NCI-H226 (cell line): ENCODE results near the gene CHD6.

Experiments used
- DNase-seq: peaks from one replicate; pipeline ENCODE4 v3.0.0-alpha.2; 2015

Gene CHD6

DNA sequence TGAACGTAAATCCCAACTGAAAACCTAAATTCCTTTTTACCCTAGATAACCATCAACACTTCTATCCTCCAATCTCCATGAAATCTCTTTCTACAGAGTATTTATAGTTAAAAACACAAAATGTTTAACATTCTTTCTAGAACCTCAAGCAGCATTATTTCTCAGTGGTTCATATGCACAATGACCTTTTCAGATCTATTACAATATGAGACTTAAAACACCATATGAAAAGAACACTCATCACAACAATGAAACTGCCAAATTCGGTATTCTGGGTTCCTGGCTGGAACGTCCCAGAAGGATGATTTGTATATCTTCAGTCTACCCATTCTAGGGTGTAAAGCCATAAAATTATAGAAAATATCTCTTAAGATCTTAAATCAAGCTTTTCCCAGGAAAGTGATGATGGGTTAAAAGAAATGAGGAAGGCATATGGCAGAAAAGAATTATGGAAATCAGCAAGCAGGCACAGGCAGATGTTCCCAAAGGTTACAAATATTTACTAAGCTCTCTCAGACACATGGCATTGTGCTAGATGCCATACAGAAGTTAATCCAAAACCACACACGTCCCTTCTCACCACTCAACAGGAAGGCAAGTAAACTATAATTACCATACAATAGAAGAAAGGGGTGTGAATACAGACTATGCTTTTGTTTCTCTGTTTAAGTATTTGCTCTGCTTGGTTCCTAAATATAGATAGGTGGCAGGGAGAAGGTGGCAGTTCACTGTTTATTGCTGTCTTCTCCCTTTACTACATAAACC lies 118.0 kb downstream of the CHD6 start:
- no peak for DNase-seq

DNA sequence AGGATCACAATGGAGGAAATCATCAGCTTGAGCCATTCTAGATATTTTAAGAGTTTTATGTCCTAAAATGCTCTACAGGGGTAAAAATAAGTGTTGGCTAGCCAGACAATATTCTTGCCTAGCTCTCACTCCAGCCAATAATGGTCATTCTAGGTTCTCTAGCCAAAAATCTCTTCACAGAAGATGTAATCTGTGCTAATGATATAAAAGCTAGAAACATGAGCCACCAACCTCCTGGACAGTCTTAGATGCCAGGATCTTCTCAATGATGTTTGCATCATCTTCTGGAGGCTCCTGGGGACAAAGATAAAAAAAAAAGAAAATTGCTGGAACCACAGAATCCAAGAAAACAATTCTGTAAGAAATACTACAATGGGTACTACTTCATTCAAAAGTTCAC lies 119.1 kb downstream of the CHD6 start:
- no peak for DNase-seq

DNA sequence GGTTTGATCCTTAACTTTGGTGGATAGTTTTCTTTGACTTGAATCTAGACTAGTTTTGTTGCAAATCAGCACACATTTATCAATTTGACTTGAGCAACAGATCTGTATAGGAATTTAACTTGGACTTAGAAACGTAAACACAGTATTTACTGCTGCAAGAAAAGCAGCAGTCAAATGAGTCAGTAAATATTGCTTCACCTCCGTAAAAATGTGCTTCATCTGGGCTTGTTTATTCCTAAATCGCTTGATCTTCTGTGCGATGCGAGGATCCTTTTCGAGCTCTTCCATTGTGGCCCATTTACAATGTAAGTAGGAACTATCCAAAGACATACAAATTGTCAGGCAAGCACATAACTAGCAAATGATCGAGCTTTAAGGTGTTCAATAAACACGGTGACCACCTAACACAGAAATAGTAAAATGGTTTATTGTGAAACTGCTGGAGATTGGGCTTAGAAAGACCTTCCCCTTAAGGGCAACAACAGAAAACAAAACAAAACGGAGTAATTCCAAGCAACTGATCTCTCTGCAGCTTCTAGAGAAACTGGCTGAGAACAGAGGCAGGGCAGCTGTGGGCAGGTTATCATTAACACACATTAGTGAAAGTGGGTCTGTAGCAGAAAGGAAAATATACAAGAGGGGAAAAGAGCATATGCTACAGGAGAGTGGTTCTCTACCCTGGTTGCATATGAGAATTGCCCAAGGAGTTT lies 120.8 kb downstream of the CHD6 start:
- DNase-seq: no peak

DNA sequence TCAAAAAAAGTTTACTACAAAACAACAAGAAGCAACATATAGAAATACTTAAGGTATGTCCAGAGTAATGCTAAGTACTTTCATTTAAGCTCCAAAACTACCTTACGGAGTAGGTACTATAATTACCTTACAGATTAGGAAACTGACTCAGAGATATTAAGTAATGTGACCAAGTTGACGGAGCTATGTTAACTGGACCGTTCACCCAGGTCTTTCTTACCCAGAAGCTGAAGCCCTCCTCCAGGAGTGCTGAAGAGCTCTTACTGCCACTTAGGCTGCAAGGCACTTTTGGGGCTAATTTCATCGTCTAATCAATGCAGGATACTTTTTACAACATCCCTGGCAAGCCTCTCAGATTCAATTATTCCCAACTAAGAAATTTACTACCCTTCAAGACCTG lies 123.7 kb downstream of the CHD6 start:
- no peak for DNase-seq

DNA sequence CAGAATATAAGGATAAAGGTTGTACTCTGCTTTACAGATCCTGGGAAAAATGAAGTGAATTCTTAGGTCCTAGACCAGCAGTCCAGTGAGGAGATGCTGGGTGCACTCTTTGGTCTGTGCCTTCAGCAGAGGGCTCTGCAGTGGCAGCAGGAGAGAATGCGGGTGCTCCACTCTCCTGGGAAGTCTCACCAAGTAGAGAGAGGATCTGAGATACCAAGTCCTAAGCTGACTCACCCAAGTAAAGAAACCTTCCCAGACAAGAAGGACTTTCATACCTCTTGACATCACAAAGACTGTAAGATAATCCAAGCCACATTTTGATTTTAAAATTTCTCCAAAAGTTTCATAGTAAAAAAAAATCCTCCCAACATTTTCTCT lies 134.6 kb downstream of the CHD6 start:
- DNase-seq: peak; percentile 35

DNA sequence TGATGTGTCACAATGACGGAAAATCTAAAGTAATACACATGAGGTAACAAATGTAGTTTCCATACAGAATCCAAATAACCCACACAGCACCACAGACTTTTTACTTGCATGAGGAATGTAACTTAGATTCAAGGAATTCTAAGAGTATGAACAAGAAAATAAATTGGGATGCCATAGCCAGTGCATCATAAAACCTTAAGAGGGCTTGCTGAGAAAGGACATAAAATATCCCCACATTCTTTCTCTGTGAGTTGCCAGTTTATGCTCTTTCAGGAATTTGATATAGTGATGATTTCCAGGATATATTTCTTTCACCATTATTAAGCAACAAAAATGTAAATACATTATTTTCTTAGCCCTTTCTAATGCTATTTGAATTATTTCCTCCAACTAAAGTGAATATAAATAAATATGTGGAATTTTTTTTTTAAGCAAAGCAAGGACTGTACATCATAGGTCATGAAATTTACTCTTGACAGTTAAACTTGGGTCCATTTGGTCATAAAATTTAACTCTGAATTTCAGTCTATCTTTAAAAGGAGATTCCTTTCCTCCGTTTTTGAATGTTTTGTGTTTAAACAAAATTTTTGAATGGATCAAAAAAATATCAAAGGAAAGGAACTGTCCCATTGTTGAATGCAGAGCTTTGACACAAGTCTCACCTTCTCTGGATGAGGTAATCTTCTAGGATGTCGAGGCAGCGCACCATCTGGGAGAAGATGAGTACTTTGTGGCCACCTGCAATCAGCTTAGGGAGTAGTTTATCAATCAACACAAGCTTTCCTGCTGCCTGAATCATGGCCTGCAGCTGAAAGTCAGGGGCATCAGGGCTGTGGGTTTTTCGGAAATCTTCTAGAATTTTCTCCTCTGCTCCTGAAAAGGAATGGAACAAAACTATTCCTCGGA lies 135.3 kb downstream of the CHD6 start:
- DNase-seq: peak; percentile 87

DNA sequence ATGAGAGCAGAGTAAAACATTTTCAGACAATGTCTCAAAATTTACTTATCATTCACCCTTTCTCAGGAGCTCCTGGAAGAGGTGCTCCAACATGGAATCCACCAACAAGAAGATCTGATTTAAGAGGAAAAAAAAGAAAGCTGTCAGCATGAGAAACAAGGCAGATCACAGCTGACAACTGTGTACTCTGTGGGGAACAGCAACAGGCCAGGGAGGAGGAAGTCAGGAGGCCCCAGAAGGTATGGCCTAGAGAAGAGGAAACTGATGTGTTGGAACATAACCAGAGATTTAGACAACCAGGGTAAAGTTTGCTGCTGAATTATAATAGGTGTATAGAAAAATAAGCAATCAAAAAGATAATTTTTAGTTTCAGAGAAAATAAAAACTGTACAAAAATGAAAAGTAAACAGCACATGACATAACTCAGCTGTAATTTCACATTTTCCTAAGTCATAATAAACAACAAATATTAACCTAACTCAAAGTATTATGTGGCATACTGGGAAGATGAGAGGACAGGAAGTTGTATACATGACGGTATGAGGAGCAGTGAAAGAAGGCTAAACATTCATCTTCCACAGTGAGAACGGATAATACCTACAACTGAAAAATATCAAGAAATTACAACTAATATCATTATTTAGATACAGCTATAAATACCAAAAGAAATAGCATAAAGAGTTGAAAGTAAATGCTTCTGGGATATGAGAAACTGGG lies 138.0 kb downstream of the CHD6 start:
- no peak for DNase-seq

DNA sequence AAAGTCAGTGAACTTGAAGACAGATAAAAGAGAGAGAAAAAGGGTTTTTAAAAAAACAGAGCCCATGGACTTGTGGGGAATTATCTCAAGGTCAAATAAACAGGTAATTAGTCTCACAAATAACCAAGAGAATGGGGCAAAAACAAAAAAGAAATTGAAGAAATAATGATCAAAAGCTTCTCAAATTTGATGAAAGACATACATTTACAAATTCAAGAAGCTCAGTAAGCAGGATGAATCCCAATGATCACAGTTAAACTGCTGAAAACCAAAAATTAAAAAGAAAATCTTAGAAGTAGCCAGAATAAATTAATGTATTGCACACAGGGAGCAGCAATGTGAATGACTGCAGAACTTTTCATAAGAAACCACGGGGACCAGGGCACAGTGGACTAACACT lies 139.1 kb downstream of the CHD6 start:
- no peak for DNase-seq

DNA sequence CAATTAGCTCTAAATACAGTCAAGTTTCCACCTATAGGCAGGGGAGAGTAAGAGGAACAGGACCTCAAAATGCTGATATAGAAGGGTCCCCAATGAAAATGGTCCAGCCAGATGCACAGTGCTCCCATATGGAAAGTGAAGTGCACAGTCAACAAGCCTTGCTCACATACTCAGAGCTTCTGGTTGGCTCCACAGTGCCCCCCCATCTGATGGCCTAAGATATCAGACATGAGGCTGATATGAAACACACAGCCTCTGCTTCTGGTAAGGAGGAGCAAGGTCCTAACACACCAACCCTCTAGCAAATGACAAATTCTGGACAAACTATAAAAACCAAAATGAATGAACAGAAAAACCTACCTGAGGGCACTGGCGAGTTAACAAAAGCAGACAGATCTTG lies 140.2 kb downstream of the CHD6 start:
- DNase-seq: no peak

DNA sequence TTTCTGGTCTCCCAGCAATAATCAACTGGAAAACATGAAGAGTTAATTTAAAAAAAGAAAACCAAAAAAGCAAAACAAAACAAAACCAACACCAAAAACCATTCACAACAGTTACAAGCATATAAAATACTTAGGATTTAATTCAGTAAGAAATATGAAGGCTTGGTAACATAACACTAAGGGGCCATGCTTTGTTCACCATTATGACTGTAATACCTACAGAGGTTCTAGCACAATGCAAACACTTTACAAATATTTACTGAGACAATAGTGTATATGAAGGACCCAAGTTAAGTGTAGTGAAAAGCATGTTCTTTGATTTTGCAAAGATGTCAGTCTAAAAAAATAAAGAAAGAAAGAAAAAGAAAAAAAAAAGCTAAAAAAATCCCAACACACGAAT lies 141.7 kb downstream of the CHD6 start:
- no peak for DNase-seq

DNA sequence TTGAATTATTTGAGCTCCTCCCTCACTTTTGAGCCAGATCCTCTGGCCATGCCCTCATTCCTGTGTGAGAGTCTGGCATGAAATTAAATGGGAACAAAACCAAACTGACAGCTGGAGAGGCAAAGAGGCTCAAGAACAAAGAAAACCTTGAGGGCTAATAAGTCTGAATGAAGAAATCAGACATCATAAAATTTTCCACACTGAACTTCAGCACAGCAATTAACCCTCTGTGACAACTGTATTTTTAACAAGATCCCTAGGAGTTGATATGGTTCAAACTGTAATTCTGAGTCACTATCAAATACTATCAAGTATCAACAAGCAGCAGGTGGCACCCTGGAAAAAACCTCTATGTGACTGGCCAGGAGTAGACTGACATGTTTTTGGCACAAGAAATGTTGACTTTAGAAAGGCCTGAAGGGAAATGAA lies 142.2 kb downstream of the CHD6 start:
- peak; percentile 55 for DNase-seq

DNA sequence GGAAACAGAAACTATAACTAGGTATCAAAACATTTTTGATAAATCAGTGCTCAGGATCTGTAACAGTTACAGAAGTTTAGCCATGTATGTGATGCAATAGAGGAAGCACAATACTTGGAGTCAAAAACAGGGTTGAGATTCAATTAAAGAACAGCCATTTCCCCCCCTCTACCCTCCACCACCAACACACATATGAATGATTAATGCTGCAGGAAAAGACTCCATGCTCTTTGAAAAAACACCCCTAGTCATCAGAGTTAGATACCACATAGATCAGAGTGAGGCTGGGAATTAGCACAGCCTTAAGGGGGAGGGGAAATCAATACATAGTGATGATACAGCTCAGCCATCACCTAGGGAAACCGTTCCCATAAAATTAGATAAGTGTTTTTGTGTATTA lies 142.7 kb downstream of the CHD6 start:
- DNase-seq: no peak

DNA sequence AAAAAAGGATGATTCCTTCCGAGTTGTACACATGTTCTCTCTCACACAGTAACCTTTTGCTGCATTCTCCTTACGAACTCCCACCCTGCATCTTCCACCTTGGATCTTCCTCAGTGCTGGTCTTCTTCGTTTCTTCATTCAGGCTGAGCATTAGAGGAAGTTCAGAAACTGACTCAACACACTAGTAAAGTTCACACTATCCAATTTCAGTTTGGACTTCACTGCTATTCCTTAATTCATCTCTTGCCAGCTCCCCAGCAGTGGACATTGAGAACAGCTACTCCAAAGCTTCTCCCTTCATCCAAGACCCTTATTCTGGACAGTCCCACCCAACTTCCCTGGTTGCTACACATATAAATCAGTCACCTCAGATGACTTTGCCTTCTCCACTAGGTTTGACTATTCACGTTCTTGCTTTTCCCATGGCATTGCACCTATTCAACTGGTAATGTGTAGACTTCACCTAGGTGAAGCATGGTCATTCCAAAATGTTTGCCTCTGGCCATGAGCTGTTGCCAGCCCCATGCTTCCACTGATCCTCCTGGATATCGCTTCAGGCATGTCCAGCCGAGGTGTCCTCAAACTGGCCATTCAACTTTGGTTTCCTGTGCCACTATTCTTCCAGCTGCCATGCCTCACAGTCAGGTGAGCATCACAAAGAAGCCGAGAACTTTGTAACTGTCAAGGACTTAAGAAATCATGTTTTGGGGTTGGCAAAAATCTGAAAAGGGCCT lies 147.6 kb downstream of the CHD6 start:
- no peak for DNase-seq

DNA sequence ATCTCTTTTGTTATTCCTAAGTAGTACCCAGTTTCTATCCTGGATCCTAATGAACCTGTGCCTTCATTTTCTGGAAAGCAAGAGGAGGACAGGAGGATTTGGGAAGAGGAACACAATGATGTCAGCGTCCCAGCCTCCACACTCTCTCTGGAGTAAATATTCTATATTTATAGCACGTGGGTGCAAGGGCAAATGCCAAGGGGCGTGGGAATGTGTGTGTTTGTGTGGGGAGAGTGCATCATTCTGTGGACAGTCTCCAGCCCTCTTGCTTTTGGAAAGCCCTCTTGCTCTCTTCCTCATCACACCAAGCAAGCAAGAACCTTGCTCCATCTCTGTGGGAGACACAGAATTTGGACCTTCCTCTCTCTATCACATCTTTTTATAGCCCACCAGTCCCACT lies 148.3 kb downstream of the CHD6 start:
- DNase-seq: no peak

DNA sequence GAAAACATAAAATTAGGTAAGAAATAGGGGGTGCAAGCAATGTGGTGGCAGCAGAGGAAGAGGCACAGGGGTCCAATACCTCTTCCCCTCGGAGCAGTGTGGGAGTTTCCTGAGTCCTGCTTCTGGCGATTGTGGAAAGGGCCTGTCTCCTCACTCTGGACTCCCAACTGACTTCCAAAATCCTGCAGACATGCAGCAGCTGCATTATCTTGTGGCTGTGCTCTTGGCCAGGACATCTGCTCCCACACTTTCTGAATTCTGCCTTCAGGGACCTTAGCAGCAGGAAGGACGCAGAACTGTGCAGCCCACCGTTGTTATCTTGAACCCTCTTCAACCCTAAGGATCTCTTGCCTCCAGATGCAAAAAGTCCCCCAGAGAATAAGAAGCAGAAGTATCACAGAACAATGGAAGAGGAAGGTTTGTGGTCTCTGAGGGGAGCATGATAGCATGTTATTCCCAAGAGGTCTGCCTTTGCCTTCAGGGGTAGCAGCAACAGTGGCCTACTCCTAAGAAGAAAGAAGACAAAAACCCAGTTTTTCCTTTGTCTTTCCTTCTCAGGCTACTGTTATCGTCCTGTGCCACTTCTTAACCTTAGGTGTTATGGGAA lies 149.1 kb downstream of the CHD6 start:
- no peak for DNase-seq

DNA sequence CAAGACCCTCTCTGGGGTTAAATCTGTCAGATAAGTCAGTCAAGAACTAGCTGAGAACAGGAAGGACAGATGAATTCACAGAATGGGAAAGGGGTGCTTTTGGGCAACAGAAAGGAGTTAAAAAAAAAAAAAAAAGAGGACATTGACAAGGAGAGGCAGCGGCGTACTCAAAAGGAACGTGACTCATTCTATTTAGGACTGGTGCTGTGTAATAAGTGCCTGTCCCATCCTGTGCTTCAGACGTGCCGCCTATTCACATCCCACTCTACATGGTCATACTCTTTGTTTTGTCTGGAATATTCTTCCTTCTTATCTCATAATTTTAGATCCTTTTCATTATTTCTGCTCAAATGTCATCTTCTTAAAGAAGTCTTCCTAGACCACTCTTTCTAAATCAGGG lies 150.5 kb downstream of the CHD6 start:
- DNase-seq: no peak

DNA sequence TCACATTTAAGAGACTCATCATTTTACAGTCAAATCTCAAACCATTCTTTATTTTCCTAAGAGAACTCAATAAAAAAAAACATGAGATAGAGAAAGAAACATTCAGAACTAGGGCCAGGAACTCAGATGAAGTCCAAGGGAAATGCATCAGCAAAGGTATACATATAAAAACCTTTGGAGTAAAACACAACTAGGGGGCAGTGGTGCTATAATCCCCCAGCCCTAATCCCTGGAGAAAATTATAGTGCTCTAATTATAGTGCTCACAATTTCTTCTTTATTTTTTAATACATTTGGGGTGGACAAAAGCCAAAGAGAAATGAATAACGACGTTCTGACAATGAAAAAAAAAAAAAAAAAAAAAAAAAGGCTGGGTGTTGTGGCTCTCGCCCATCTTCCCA lies 151.0 kb downstream of the CHD6 start:
- no peak for DNase-seq

DNA sequence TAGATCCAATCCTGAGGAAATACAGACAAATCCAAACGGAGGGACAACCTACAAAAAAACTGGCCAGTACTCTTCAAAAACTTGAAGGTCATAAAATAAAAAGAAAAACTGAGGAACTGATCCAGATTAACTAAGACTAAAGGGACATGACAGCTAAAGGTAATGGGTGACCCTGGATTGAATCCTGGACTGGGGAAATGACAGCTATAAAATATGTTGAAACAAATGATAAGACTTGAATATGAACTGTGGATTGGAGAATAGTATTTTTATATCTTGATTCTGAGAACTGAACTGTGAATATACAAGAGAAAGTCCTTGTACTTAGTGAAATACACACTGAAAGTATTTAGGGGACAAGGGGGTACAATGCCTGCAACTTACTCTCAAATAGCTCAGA lies 154.6 kb downstream of the CHD6 start:
- no peak for DNase-seq

DNA sequence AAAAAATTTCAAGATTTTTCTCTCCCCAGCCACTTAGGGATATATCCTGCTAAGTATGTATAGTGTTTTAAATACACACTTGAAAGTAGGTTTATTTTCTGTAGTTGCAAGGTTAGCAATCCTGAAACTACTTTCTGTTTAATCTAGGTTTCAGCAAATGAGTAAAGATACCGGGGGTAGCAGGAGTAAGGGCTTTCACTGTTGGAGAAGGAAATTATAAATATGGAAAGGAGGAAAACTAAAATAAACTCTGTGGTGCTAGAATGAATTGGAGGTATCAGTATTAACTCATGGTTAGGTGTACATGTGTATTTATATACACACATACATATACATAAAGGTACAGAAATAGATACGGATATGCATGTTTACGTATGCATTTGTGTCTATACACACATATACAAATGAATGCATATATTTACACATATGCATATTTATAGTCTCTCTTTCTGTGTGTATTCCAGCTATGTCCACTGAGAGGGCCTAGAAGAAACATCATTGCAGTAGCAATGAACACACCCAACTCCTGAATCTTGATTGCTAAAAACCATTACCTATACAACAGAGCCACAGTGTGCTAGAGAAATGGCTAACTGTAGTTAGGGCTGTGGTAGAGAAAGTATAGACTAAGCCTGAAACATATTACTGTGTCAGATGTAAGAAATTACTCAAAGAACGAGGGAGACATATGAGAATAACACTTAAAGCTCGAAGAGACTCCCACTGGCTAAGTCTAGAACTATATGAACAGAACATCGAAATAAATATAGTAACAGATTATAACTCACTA lies 155.6 kb downstream of the CHD6 start:
- DNase-seq: no peak

DNA sequence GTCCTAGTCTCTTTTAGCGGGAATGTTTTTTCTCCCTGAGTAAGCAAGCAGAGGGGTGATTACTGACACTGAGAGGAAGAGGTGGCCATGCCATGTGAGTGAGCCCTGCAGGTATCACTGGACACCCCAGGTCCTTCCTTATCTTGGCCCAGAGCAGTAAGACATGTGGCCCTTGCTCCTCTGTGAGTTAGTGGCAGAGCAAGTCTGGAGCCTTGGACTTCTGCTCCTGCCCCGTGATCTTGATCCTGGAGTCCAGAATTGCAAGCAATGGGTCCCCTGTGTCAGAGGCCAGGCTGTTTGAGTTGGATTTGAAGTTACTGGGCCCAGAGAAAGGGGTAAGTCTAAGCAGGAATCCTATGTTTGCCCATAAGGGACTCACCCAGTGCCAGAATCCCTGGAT lies 159.4 kb downstream of the CHD6 start:
- DNase-seq: no peak
